HepG2 (cell line): ENCODE measurements around the gene WDR43. TPM values are rescaled to one million over a fixed set of nuclear protein-coding genes. Genes with fewer than 3 reads are reported as not detected.
A peak's percentile ranks its signal among the peaks of the same experiment; 100 is the strongest.

Source experiments
- ATAC-seq: fragments of 200-7000 bp; cut with Tn5 transposase; 3 replicates; pipeline ENCODE4 v1.9.1; 2020; ENCODE audit warnings: mild to moderate bottlenecking, moderate library complexity
- BruUV-seq: library from RNA; stranded (reverse); fragments of 400-500 nt; replicated peaks from 2 replicates; lab custom pipeline; 2021; lab: Mats Ljungman, UMichigan
- CTCF ChIA-PET: fragments of 300-600 bp; formaldehyde crosslinking; extraction: SDS; loops from one replicate; lab custom pipeline; 2021; ENCODE audit warnings: low total read pairs, inconsistent platforms, low intra/inter-chr PET ratio; lab: Yijun Ruan, JAX
- POLR2A ChIA-PET: fragments of 350-600 bp; sonication (Branson Sonifier 250); formaldehyde crosslinking; loops from one replicate; lab custom pipeline; 2020; ENCODE audit warnings: antibody characterized with exemption, inconsistent platforms; lab: Yijun Ruan, JAX
- DNase-seq: peaks from one replicate; pipeline ENCODE4 v3.0.0-alpha.2; 2015; ENCODE audit warnings: low spot score
- FAIRE-seq: peaks from 3 replicates; lab custom pipeline; 2011; peaks lifted over from hg19 to GRCh38; lab: Jason Lieb, UNC
- H2AFZ ChIP-seq: one replicate; pipeline ENCODE4 v1.6.1; 2011; ENCODE audit warnings: low read length, inconsistent platforms
- H3K27ac ChIP-seq: fragments of 300-600 bp; 3 replicates; pipeline ENCODE4 v1.8.0; 2011; ENCODE audit warnings: mixed run types, mild to moderate bottlenecking, mixed read lengths, low read length, inconsistent platforms; ENCODE audit not compliant: insufficient read depth; ENCODE audit errors: extremely low read length
- H3K27me3 ChIP-seq, 2 experiments: fragments of 200-600 bp in 1 of 2; 2 replicates in 1 of 2; 3 replicates in 1 of 2; pipeline versions ENCODE4 v1.6.0 to v1.8.0; 2011; ENCODE audit warnings: low read length in 2 of 2, mild to moderate bottlenecking in 2 of 2, moderate library complexity in 2 of 2, inconsistent platforms in 1 of 2; ENCODE audit not compliant: insufficient read depth in 2 of 2, control insufficient read depth in 1 of 2
- H3K36me3 ChIP-seq, 2 experiments: fragments of 200-600 bp in 1 of 2; replicated peaks in 1 of 2; 2 replicates in 1 of 2; 3 replicates in 1 of 2; pipeline versions ENCODE4 v1.5.1 to v1.8.0; 2011; ENCODE audit warnings: low read length in 2 of 2, inconsistent platforms in 1 of 2; ENCODE audit not compliant: insufficient read depth in 2 of 2, control insufficient read depth in 1 of 2
- H3K4me1 ChIP-seq: 2 replicates; pipeline ENCODE4 v1.5.1; 2012; ENCODE audit warnings: low read length, inconsistent platforms; ENCODE audit not compliant: insufficient read depth
- H3K4me2 ChIP-seq: 2 replicates; pipeline ENCODE4 v1.6.0; 2011; ENCODE audit warnings: low read depth, low read length, inconsistent platforms
- H3K4me3 ChIP-seq, 3 experiments: fragments of 200-600 bp in 1 of 3; sonication (generic), shearing (Covaris generic) in 1 of 3; replicated peaks in 1 of 3; 2 replicates each; pipeline ENCODE4 v1.5.1; 2011 to 2016; ENCODE audit warnings: low read length in 3 of 3, inconsistent platforms in 2 of 3, low read depth in 2 of 3, mild to moderate bottlenecking in 2 of 3, control low read depth in 1 of 3, mixed read lengths in 1 of 3; ENCODE audit not compliant: insufficient read depth in 1 of 3
- H3K79me2 ChIP-seq: one replicate; pipeline ENCODE4 v1.6.1; 2011; ENCODE audit warnings: low read length, inconsistent platforms; ENCODE audit not compliant: insufficient read depth
- H3K9ac ChIP-seq: 2 replicates; pipeline ENCODE4 v1.6.0; 2011; ENCODE audit warnings: mild to moderate bottlenecking, low read depth, low read length, inconsistent platforms; ENCODE audit not compliant: insufficient read depth
- H3K9me3 ChIP-seq: 2 replicates; pipeline ENCODE4 v1.5.1; 2012; ENCODE audit warnings: mild to moderate bottlenecking, low read length
- H4K20me1 ChIP-seq: 2 replicates; pipeline ENCODE4 v1.6.0; 2011; ENCODE audit warnings: inconsistent platforms, mild to moderate bottlenecking, low read length, moderate library complexity; ENCODE audit not compliant: insufficient read depth
- BORCS8-MEF2B ChIP-seq: sonication (generic); formaldehyde crosslinking; IDR thresholded peaks from 2 replicates; pipeline ENCODE4 v1.8.0; 2022; ENCODE audit warnings: mild to moderate bottlenecking, missing genetic modification reagents
- CBX5 ChIP-seq: sonication (generic); formaldehyde crosslinking; IDR thresholded peaks from 2 replicates; pipeline ENCODE4 v1.4.0; 2020; ENCODE audit warnings: missing genetic modification reagents, borderline replicate concordance
- CREB3 ChIP-seq: sonication (generic); formaldehyde crosslinking; IDR thresholded peaks from 2 replicates; pipeline ENCODE4 v1.5.0; 2020; ENCODE audit warnings: missing genetic modification reagents
- GLI4 ChIP-seq: sonication (generic); formaldehyde crosslinking; IDR thresholded peaks from 2 replicates; pipeline ENCODE4 v1.5.1; 2020; ENCODE audit warnings: missing genetic modification reagents, mild to moderate bottlenecking, moderate library complexity, borderline replicate concordance
- HOMEZ ChIP-seq: IDR thresholded peaks from 2 replicates; pipeline ENCODE4 v1.6.1; 2016; ENCODE audit warnings: low read depth
- KLF12 ChIP-seq: sonication (generic); formaldehyde crosslinking; IDR thresholded peaks from 2 replicates; pipeline ENCODE4 v1.4.0; 2020; ENCODE audit warnings: missing genetic modification reagents, borderline replicate concordance
- MTERF4 ChIP-seq: sonication (generic); formaldehyde crosslinking; IDR thresholded peaks from 2 replicates; pipeline ENCODE4 v1.8.0; 2023; ENCODE audit warnings: mild to moderate bottlenecking, missing genetic modification reagents
- RAD21 ChIP-seq: fragments of 450-650 bp; formaldehyde crosslinking; IDR thresholded peaks from 2 replicates; pipeline ENCODE4 v1.5.0; 2020; ENCODE audit warnings: mild to moderate bottlenecking
- REXO4 ChIP-seq: sonication (generic); formaldehyde crosslinking; IDR thresholded peaks from 2 replicates; pipeline ENCODE4 v1.8.0; 2022; ENCODE audit warnings: missing genetic modification reagents, mild to moderate bottlenecking, borderline replicate concordance
- SOX13 ChIP-seq, 3 experiments: fragments of 450-650 bp in 1 of 3; sonication (generic) in 1 of 3; formaldehyde crosslinking in 1 of 3; IDR thresholded peaks in 2 of 3; conservative IDR thresholded peaks in 1 of 3; 2 replicates each; pipeline versions ENCODE4 v1.5.0 to v1.6.1; 2016 to 2020; ENCODE audit warnings: antibody characterized with exemption in 1 of 3, mild to moderate bottlenecking in 1 of 3, missing compliant biosample characterization in 1 of 3, missing genetic modification reagents in 1 of 3, moderate library complexity in 1 of 3
- ZBTB44 ChIP-seq: sonication (generic); formaldehyde crosslinking; IDR thresholded peaks from 2 replicates; pipeline ENCODE4 v1.4.0; 2020; ENCODE audit warnings: missing genetic modification reagents
- ZHX1 ChIP-seq: sonication (generic); formaldehyde crosslinking; IDR thresholded peaks from 2 replicates; pipeline ENCODE4 v1.8.1; 2022; ENCODE audit warnings: low read depth, mild to moderate bottlenecking, missing genetic modification reagents
- ZKSCAN8 ChIP-seq: IDR thresholded peaks from 2 replicates; pipeline ENCODE4 v1.6.1; 2016; ENCODE audit warnings: borderline replicate concordance, missing genetic modification reagents, missing compliant biosample characterization
- ZNF33B ChIP-seq: sonication (generic); formaldehyde crosslinking; IDR thresholded peaks from 2 replicates; pipeline ENCODE4 v1.5.1; 2020; ENCODE audit warnings: mild to moderate bottlenecking, missing genetic modification reagents
- ZNF354B ChIP-seq: sonication (generic); formaldehyde crosslinking; IDR thresholded peaks from 2 replicates; pipeline ENCODE4 v1.8.0; 2022; ENCODE audit warnings: mild to moderate bottlenecking, missing genetic modification reagents
- ZNF891 ChIP-seq: sonication (generic); formaldehyde crosslinking; IDR thresholded peaks from 2 replicates; pipeline ENCODE4 v1.5.0; 2020; ENCODE audit warnings: mild to moderate bottlenecking, missing genetic modification reagents
- WGBS: methylation state at CpG from one replicate; pipeline ENCODE4 v1.1.6; 2017; ENCODE audit warnings: low lambda C conversion rate; 5-methylcytosine and 5-hydroxymethylcytosine counted together
- in situ Hi-C: cut with HindIII; loops from 2 replicates; pipeline ENCODE4 v1.10.0; 2017; ENCODE audit warnings: low pct_unique_long_range_greater_than_20kb; ENCODE audit not compliant: extremely low pct_ligation_motif_present
- intact Hi-C: fragments of 100-400 bp; cut with micrococcal nuclease; formaldehyde crosslinking; loops from one replicate; pipeline ENCODE4 v1.10.0; 2022; ENCODE audit not compliant: unreplicated experiment
- polyA plus RNA-seq, 8 experiments: library from polyadenylated mRNA; depleted of rRNA in 3 of 8; stranded (reverse) in 7 of 8; unstranded in 1 of 8; fragments of >200 nt; fragmentation: Illumina TruSeq in 4 of 8; extraction: Trizol in 4 of 8; gene quantifications; 2 replicates each; pipeline versions ENCODE4 v1.2.1 to v1.2.3, GENCODE V29; 2011 to 2016; ENCODE audit warnings: low read depth in 4 of 8, missing spikeins in 1 of 8, mixed read lengths in 1 of 8; ENCODE audit not compliant: insufficient read depth in 1 of 8
- total RNA-seq, 5 experiments: library from RNA; depleted of rRNA; stranded (reverse); fragments of >200 nt; fragmentation: Illumina TruSeq; extraction: Trizol; gene quantifications; 2 replicates each; pipeline ENCODE4 v1.2.3, GENCODE V29; 2016; ENCODE audit warnings: low read depth in 1 of 5

WDR43 gene
- total and polyA plus RNA-seq, 2 of the 13 experiments (the other 11 are each of a cell fraction or from before 2014, with no cell fraction given): 121 to 167 TPM

GRCh38 chr2:28956890-28957289, 62.4 kb downstream of the WDR43 start:
- POLR2A ChIA-PET: no interaction called here
- no peak for DNase-seq
- TF ChIP-seq REXO4 (no peak), HOMEZ (no peak), BORCS8-MEF2B (CRISPR knock-in tag) (no peak), ZNF891 (CRISPR knock-in tag) (no peak), CREB3 (no peak), ZNF33B (CRISPR knock-in tag) (no peak), ZBTB44 (CRISPR knock-in tag) (no peak), SOX13 (IDR thresholded peaks at IDR 0.05) (no peak), SOX13 (CRISPR knock-in tag; conservative IDR thresholded peaks at IDR 0.05 in 1 of 2, IDR thresholded peaks at IDR 0.05 in 1 of 2) (no peak), GLI4 (CRISPR knock-in tag) (no peak), ZKSCAN8 (CRISPR knock-in tag) (no peak), RAD21 (peak; percentile 45; the same call in 1 of the 2 replicates), CBX5 (no peak), ZNF354B (CRISPR knock-in tag) (no peak), MTERF4 (0 out of 2 replicates have a peak, but pooled peaks have one; percentile 10), ZHX1 (CRISPR knock-in tag) (no peak), KLF12 (CRISPR knock-in tag) (no peak)

More at GRCh38 chr2:28956890-28957289, 62.4 kb downstream of the WDR43 start:
- in situ Hi-C loops: loop anchor here (5.0 to 25.0 kb wide), 2 partner anchors 235 to 1105 kb away; no protein-coding TSS in a partner anchor
- Histone ChIP-seq H2AFZ (no peak overlapping the region), H3K27ac (no peak overlapping the region), H3K4me1 (peaks cover 30% of the 10 kb centered on the region), H3K9ac (no peak overlapping the region), H3K9me3 (no peaks in the 10 kb centered on the region), H3K4me2 (peak overlapping the region; percentile 73), H3K4me3 (peak overlapping the region; percentile 22 to 47 (median 27); a peak in 4 of 6 replicates), H3K27me3 (peaks cover 0 to 8% of the 10 kb centered on the region in 2 experiments; a peak in 2 of 5 replicates), H3K36me3 (no peaks in the 10 kb centered on the region), H4K20me1 (no peaks in the 10 kb centered on the region), H3K79me2 (no peaks in the 10 kb centered on the region)
- BruUV-seq: no TSS peak
- ATAC-seq (peak; percentile 19; the same call in 1 of the 3 replicates), FAIRE-seq (peak; percentile 12)
- 33% methylated on average over 15 of the region's 15 CpGs for WGBS
- CTCF ChIA-PET: interaction anchor here (2.2 kb wide), 1 partner anchor 240 kb away, joined by 23 read pairs; no protein-coding TSS in a partner anchor
- intact Hi-C loops: loop anchor here (5.0 to 10.0 kb wide), 2 partner anchors 150 to 888 kb away; no protein-coding TSS in a partner anchor
